GM12875 (cell line): Measurements from ENCODE around the gene FNDC11.
"Not testable (repeated sequence)": the region's sequence is repeated elsewhere in the genome, so short reads cannot be mapped to it uniquely, and the experiment has no call there.

ENCODE experiments used
- H3K4me3 ChIP-seq: one replicate; pipeline ENCODE4 v1.5.1; 2011; ENCODE audit warnings: low read depth, low read length, control low read depth
- TF ChIP-seq, protein P1 (sequence below): IDR thresholded peaks from 2 replicates; pipeline ENCODE4 v1.5.1; 2011; ENCODE audit warnings: low read depth, mild to moderate bottlenecking, control low read depth, inconsistent platforms, low read length, moderate library complexity, borderline replicate concordance; ENCODE audit not compliant: insufficient read depth

FNDC11 gene

DNA sequence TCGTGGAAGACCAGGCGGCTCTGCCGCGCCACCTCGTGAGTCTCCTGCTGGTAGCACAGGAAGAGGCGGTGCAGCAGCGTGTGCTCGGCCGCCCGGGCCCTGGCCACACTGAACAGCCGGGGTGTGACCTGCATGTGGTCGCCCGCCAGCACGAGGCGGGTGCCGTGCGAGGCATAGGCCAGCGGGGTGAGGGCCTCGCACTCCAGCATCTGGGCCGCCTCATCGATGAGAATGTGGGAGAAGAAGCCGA lies 13.1 kb downstream of the FNDC11 start:
- TF ChIP-seq, protein P1, sequence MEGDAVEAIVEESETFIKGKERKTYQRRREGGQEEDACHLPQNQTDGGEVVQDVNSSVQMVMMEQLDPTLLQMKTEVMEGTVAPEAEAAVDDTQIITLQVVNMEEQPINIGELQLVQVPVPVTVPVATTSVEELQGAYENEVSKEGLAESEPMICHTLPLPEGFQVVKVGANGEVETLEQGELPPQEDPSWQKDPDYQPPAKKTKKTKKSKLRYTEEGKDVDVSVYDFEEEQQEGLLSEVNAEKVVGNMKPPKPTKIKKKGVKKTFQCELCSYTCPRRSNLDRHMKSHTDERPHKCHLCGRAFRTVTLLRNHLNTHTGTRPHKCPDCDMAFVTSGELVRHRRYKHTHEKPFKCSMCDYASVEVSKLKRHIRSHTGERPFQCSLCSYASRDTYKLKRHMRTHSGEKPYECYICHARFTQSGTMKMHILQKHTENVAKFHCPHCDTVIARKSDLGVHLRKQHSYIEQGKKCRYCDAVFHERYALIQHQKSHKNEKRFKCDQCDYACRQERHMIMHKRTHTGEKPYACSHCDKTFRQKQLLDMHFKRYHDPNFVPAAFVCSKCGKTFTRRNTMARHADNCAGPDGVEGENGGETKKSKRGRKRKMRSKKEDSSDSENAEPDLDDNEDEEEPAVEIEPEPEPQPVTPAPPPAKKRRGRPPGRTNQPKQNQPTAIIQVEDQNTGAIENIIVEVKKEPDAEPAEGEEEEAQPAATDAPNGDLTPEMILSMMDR = no peak
- no peak overlapping the region for H3K4me3 ChIP-seq

DNA sequence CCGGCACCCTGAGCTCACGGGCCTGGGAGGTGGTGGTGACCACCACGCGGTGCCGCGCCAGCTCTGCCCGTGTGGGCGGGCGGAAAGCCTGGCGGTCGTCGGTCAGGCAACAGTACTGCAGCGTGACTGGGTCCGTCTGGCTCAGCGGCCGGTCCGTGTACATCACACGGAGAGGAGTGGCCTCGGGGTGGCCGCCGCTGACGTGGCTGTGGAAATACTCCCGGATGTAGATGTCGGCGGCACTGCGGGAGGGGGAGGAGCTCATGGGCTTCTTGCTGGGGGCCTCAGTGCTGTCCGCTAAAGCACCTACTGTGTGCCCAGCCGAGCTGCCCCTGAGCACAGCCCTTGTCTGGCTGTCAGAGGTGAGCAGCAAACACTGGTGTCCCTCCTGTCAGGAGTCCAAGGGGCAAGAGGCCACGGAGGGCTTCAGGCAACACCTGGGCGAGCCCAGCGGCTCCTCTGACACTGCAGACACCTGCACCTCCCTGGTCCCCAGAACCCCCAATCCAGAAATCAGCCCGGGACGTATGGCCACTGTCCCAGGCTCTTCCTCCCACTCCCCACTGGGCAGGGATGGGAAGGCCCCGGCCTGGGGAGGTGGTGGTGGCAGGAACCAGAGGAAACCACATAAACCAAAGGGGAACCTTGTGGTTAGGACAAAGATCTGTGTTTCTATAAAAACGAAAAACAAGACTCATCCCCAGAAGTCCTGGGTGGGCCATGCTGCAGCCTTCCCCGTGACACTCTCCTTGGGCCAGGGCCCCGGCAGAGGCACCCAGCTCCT lies 13.6 kb downstream of the FNDC11 start:
- H3K4me3 ChIP-seq = peak overlapping the region; percentile 6

DNA sequence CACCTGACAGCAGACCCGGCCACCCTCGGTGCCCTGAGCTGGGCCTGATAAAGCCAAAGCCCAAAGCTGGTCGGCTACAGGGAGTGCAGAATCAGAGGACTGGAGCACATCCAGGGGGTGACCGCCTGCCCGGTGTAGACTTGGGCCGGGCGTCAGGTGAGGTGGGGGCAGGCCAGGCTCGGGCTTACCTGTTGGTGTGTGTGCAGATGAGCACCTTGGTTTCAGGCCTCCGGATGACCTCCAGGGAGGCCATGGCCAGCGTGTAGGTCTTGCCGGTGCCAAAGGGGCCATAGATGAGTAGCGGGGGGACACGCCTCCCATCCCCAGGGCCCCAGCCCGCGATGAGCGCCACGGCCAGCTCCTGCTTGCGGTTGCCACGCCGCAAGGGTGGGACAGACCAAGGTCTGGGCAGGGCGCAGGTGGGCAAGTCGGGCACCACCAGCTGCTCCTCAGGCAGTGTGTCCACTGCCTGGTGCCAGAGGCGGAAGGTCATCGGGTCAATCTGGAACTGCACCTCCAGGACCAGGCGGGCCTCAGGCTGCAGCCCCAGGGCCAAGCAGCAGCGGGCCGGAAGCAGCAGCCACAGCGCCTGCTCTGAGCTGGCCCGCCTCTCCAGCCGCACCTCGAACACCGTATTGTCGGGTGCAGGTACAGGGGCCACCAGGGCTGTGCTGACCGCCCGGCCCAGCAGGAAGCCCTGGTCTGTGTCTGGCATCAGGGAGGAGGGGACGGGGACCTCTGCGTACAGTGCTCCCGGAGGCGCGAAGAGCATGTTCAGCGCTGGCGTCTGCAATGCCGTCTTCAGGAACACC lies 14.4 kb downstream of the FNDC11 start:
- peak overlapping the region; percentile 21 for H3K4me3 ChIP-seq
- TF ChIP-seq, protein P1 = no peak

More for the DNA sequence above, 13.6 kb downstream of the FNDC11 start:
- TF ChIP-seq, protein P1 = no peak

DNA sequence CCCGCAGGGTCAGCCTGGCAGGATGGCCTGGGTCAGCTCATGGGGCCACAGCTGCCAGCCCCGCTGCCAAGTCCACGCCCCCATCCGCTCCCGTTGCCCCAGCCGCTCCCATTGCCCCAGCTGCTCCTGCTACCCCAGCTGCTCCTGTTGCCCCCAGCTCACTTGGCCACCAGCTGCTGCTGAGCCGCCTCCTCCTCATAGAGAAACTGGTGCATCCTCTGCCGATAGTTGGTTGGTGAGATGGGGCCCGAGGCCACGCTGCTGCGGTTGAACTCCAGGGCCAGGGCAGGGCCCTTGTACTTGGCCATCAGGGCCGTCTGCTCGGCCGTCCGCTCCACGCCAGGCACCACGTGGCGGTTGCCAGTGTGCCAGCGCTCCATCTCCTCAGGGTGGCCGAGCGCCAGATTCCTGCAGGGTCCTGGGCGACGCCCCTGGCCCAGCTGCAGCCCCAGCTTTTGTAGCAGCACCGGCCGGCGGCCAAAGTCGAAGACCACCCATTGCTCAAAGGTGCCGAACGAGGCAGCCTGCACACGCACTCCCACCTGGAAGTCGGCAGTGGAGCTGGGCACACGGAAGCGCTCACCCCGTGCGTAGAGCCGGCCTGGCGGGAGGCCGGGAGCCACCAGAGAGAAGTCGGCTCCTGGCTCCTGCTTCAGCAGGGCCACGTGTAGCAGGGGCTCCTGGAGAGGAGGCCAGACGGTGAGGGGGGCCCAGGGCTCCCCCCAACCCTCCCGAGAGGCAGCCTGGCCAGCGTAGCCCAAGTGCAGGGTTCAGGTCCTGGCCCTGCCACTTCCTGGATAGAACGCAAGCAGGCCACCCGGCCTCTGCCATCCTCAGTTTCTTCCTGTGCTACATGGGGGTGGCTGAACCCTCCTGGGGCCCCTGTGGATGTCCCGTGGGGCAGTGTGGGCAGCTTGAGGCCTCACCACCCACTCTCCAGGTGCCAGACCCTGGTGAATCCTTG lies 15.3 kb downstream of the FNDC11 start:
- no peak overlapping the region for H3K4me3 ChIP-seq
- TF ChIP-seq, protein P1 = no peak

DNA sequence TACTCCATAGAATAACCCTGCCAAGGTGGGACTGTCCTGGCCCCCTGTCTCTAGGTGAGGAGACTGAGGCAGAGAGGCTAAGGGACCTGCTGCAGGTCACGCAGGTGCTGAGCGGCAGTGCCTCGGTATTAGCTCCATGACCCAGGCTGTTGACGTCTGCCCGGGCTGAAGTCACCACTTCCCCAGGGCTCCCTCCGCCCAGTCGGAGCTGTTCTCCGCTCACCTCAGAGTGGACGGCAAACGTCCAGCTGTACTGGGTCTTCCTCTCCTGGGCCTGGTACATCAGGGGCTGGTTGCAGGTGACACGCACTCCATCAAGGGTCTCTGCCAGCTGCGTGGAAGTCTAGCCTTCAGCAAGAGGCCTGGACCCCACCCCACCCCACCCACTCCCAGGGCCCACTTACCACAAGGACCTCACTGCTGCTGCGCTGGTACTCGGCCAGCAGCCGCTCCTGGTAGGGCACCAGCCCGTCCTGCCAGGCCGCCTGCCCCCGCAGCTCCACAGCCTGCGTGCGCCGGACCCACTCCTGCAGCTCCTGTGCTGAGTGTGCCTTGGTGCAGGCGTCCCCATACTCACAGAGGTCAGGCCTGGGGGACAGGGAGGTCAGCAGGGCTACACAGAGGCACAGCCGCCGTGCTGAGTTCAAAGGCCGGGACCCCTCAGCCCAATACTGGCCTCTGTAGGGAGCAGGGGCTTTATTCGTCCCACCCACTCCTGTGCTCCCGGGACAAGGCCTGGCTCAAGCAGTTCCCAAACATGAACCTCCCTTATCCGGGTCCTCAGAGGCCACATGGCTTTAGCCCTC lies 16.5 kb downstream of the FNDC11 start:
- TF ChIP-seq, protein P1 = no peak
- H3K4me3 ChIP-seq = no peak overlapping the region

DNA sequence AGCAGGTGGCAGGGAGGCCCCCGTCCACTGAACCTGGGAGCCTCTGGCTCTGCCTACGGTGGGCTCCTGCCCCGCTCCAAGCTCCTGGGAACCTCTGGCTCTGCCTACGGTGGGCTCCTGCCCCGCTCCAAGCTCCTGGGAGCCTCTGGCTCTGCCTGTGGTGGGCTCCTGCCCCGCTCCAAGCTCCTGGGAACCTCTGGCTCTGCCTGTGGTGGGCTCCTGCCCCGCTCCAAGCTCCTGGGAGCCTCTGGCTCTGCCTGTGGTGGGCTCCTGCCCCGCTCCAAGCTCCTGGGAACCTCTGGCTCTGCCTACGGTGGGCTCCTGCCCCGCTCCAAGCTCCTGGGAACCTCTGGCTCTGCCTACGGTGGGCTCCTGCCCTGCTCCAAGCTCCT lies 17.1 kb downstream of the FNDC11 start:
- not testable (repeated sequence) for H3K4me3 ChIP-seq
